Left kidney (tissue), 2 donors: ENCODE results near the gene KRTAP10-7. TPM values are rescaled to one million over a fixed set of nuclear protein-coding genes. Genes with fewer than 3 reads are reported as not detected.
"Not testable (repeated sequence)": the region's sequence is repeated elsewhere in the genome, so short reads cannot be mapped to it uniquely, and the experiment has no call there.

ENCODE experiments used
- DNase-seq: peaks from one replicate; pipeline ENCODE4 v3.0.0-alpha.2; 2013
- polyA plus RNA-seq: library from polyadenylated mRNA; unstranded; fragments of 120-200 nt; gene quantifications from one replicate; pipeline ENCODE4 v1.2.1, GENCODE V29; 2013; ENCODE audit not compliant: insufficient read length

The KRTAP10-7 gene
- polyA plus RNA-seq, 1 donor = not detected

DNA sequence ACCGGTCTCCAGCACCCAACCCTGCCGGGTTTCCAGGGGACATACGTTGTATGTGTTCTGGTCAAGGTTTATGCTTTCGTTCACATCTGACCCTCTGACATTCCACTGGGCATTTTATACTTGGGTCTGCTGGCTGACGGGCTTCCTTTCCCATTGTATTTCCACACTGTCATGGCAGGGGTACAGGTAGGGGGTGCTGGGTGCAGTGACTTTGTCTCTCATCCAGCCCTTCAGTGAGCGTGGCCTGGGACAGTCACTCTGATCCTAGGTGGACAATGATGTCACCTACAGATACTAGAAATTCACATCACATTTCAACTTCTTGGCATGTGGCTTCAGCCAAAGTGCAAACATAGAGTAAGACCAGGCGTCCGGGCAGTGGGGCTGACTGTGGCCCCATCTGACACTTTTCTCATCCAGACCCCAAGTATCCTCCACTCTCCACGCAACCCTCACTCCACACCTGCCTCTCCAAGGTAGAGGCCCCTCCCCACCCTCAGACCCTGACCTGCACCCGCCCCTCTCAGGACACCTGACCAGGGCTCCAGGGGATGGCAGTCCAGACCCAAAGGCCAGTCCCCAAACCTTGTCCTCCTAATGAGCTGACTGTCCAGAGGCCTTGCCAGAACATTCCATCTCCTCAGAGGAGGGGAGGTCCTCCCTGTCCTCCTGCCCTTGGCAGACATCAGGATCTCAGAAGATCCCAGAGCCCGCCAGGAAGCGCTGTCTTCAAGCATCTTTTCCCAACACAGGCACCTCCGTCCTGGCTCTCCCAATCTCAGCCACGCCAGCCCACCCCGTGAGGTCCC lies 36.0 kb downstream of the KRTAP10-7 start:
- DNase-seq = no peak

GRCh38 chr21:44637018-44637850 lies 36.8 kb downstream of the KRTAP10-7 start, which contains the start of gene KRTAP10-10:
Gene KRTAP10-10, plus strand, starts transcription at chr21:44637356. Its CDS starts 62 bp downstream, at chr21:44637418.
- no peak for DNase-seq

DNA sequence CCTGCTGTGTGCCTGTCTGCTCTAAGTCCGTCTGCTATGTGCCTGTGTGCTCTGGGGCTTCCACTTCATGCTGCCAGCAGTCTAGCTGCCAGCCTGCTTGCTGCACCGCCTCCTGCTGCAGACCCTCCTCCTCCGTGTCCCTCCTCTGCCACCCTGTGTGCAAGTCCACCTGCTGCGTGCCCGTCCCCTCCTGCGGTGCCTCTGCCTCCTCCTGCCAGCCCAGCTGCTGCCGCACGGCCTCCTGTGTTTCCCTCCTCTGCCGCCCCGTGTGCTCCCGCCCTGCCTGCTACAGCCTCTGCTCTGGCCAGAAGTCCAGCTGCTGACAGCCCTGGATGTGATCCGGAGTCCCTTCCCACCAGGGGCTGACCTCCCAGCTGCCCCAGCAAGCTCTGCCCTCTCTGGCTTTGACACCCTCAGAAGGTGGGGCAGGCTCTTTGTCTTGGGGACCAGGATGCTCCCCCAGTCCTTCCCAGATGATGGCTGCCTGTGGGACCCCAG lies 37.5 kb downstream of the KRTAP10-7 start:
- not testable (repeated sequence) for DNase-seq

GRCh38 chr21:44638506-44639330 lies 38.3 kb downstream of the KRTAP10-7 start:
- not testable (repeated sequence) for DNase-seq

DNA sequence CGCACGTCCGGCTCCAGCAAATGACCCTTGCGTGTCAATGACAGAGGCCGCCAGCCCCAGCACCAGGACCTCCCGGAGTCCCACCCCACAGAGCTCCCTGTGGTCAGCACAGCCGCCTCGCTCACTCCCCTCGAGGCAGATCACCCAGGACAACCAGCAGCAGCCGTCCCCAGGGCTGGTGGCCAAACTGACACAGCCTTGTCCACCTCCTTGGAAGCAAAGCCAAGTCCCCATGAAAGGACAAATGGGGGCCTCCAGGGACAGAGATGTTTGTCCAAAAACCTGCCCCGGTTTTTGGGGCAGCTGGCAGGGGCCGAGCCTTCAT lies 38.9 kb downstream of the KRTAP10-7 start:
- DNase-seq = no peak

DNA sequence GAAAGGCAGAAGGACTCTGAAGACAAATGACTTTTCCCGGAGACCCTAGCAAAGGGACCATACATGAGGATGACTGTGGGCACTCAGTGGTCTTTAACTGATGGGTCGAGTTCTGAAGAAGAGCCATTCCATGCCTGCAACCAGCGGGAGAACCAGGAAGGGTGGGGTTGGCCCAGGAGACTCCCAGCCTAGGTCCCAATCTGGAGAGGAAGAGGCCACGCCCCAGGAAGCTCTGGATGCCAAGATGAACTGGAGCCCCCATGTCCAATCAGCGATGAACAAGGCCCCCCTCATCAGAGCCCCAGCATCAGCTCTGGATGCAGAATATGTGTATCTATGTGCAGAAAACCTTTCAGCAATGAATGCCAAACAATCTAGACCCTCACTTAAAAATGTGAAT lies 40.4 kb downstream of the KRTAP10-7 start:
- DNase-seq = no peak

DNA sequence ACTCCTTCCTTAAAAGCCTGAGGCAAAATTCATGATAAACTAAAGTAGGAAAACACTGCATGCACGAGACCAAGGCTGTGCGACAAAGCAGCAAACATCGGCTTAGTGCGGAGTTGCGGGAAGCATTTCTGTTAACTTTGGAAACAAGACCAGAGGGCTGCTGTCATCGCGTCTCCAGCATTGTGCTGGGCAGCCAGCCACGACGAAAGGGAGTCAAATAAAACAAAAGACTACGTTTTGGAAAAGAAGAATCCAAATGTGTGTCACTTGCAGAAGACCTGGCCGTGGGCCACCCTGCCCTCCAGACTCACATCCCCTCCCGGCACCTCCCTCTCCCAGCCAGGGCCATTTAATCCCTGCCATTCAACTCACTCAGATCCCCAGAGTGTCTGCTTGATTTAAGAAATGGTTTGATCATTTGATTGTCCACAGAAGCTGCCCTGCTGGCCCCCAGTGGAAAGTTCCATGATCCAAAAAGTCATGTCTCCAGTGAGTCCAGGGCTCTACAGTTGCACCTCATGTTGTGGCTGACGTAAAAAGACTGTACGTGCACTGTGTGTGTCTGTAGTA lies 43.4 kb downstream of the KRTAP10-7 start:
- no peak for DNase-seq

- DNase-seq = no peak
These were observed 44.5 kb downstream of the KRTAP10-7 start for GRCh38 chr21:44644878-44645277.

GRCh38 chr21:44646366-44647221 lies 46.2 kb downstream of the KRTAP10-7 start, which contains the start of gene KRTAP10-11:
Gene KRTAP10-11, plus strand, starts transcription at chr21:44646414. Its CDS starts 45 bp downstream, at chr21:44646459.
- not testable (repeated sequence) for DNase-seq

DNA sequence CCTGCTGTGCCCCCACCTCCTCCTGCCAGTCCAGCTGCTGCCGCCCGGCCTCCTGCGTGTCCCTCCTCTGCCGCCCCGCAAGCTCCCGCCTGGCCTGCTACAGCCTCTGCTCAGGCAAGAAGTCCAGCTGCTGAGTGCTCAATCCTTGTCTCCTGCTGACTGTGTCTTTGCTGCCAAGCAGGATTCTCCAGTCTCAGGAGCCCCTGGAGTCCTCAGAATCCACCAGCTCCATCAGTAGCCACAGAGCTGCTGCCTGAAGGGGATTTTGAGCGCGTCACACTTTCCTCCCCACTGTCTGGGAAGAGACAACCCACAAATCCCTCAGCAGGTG lies 46.8 kb downstream of the KRTAP10-7 start:
- no peak for DNase-seq

DNA sequence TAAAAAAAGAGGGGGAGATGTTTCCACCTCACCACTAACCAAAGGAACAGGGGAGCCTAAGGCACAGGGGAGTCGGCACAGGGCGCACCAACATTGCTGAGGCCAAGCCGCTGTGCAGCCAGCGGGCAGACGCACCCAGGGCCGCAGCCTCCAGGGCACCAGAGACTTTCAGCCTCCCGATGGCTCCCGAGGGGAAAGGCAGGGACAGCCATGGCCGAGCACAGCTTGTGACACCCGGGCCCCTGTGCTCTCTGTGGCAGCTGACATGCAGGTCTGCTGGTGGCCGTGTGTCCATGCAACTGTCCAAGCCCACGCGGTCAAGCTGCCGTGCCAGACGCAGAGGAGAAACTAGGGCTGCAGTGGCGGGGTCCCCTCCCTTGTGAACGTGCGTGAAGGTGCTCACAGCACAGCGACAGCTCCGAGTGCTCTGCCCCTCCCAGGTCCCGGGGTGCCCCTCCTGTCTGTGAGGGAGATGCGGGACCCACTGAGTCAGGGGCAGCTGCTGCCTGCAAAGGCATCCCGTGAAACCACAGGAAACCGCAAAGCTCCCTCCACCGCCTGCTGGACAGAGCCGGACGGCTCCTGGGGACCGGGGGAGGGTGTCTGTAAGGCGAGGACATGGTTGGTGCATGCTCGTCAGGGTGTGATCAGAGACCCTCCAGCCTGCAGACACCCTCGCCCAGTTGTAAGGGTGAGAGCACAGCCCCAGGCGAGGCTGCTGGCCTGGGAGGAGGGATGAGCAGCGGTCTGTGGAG lies 48.3 kb downstream of the KRTAP10-7 start:
- no peak for DNase-seq

GRCh38 chr21:44649521-44650100 lies 49.2 kb downstream of the KRTAP10-7 start:
- DNase-seq = no peak

- no peak for DNase-seq
These were observed 50.0 kb downstream of the KRTAP10-7 start for GRCh38 chr21:44650265-44650972.

GRCh38 chr21:44650973-44651675 lies 50.7 kb downstream of the KRTAP10-7 start:
- no peak for DNase-seq
